ENCODE results near the gene CCDC174. TPM values are rescaled to one million over a fixed set of nuclear protein-coding genes. Genes with fewer than 3 reads are reported as not detected.

Gene CCDC174
- polyA plus RNA-seq, 2 of the 4 experiments (the other 2 are of a cell fraction), result 12.6 to 17.6 TPM

- no peaks in the 10 kb centered on the region for H3K9me3 ChIP-seq
- no peak overlapping the region for H3K4me3 ChIP-seq
- no peak overlapping the region for H3K4me2 ChIP-seq
- WGBS (ENCODE audit: missing lambda C conversion rate), result 91% methylated on average over 4 of the region's 4 CpGs
- FAIRE-seq (no peak), DNase-seq (ENCODE audit: low read depth in 1 of 2, low spot score in 1 of 2) (no peak), ATAC-seq (no peak)
- TF ChIP-seq RARB (CRISPR knock-in tag; IDR thresholded peaks at IDR 0.05), result no peak
- TF ChIP-seq BHLHE40 (IDR thresholded peaks at IDR 0.05; ENCODE audit: low read depth, low read length), result no peak
- TF ChIP-seq RAD21 (conservative IDR thresholded peaks at IDR 0.05 in 1 of 2, IDR thresholded peaks at IDR 0.05 in 1 of 2), result no peak
- no peak for TF ChIP-seq MAZ (IDR thresholded peaks at IDR 0.05; ENCODE audit: borderline replicate concordance, low read depth, low read length)
- no peak for TF ChIP-seq FOXS1 (CRISPR knock-in tag; IDR thresholded peaks at IDR 0.05)
- TF ChIP-seq CBX2 (IDR thresholded peaks at IDR 0.05; ENCODE audit: borderline replicate concordance, low read depth), result no peak
- no peak for TF ChIP-seq SMC3 (IDR thresholded peaks at IDR 0.05)
- TF ChIP-seq FOSL2 (IDR thresholded peaks at IDR 0.05), result no peak
- no peak for TF ChIP-seq FOSL2 (CRISPR knock-in tag; IDR thresholded peaks at IDR 0.05)
- TF ChIP-seq CEBPB (IDR thresholded peaks at IDR 0.05), result no peak
- no peak for TF ChIP-seq CBX8 (IDR thresholded peaks at IDR 0.05)
- no peak for TF ChIP-seq NFE2L2 (conservative IDR thresholded peaks at IDR 0.05; ENCODE audit: low read length)
- TF ChIP-seq RNF2 (IDR thresholded peaks at IDR 0.05; ENCODE audit: borderline replicate concordance, low read depth), result no peak
- TF ChIP-seq POLR2A (IDR thresholded peaks at IDR 0.05; ENCODE audit: low read length), result no peak
- TF ChIP-seq RFX5 (IDR thresholded peaks at IDR 0.05), result no peak
- no peak for TF ChIP-seq TFCP2L1 (CRISPR knock-in tag; IDR thresholded peaks at IDR 0.05)
- ChIA-PET CTCF (interaction anchor here (0.6 to 9.1 kb wide), 10 partner anchors 13 to 895 kb away, joined by 3 to 119 read pairs (median 6); partner anchors contain the start of gene CCDC174), POLR2A (interaction anchor here (0.7 kb wide), 1 partner anchor 64 kb away, joined by 6 read pairs; no protein-coding TSS in a partner anchor)
- no peak overlapping the region for H3K27ac ChIP-seq
- H3K4me1 ChIP-seq, result no peaks in the 10 kb centered on the region
Observed at GRCh38 chr3:14672588-14672987, 21.0 kb downstream of the CCDC174 start.

GRCh38 chr3:14674841-14675240, 23.3 kb downstream of the CCDC174 start, which contains the start of gene C3orf20:
C3orf20 (plus strand) TSS chr3:14675141; CDS start chr3:14682714, 7,573 bp downstream.
- ATAC-seq (no peak), DNase-seq (ENCODE audit: low read depth in 1 of 2, low spot score in 1 of 2) (no peak), FAIRE-seq (no peak)
- TF ChIP-seq HDAC2 (IDR thresholded peaks at IDR 0.05) (no peak), FOSB (CRISPR knock-in tag; IDR thresholded peaks at IDR 0.05) (no peak), GATA3 (IDR thresholded peaks at IDR 0.05; ENCODE audit: borderline replicate concordance) (no peak), ESRRA (IDR thresholded peaks at IDR 0.05; ENCODE audit: borderline replicate concordance, low read length) (no peak), CBX2 (IDR thresholded peaks at IDR 0.05; ENCODE audit: borderline replicate concordance, low read depth) (no peak), MAZ (IDR thresholded peaks at IDR 0.05; ENCODE audit: borderline replicate concordance, low read depth, low read length) (no peak), ZNF302 (CRISPR knock-in tag; IDR thresholded peaks at IDR 0.05) (no peak), KDM5A (IDR thresholded peaks at IDR 0.05) (no peak), HES2 (IDR thresholded peaks at IDR 0.05) (no peak), JUNB (IDR thresholded peaks at IDR 0.05) (no peak), CEBPB (IDR thresholded peaks at IDR 0.05) (no peak), SMC3 (IDR thresholded peaks at IDR 0.05) (no peak), EP300 (IDR thresholded peaks at IDR 0.05) (no peak), TP53 (CRISPR knock-in tag; IDR thresholded peaks at IDR 0.05) (no peak), MYC (IDR thresholded peaks at IDR 0.05; ENCODE audit: borderline replicate concordance, low read length) (no peak)
- TF ChIP-seq, protein P1, sequence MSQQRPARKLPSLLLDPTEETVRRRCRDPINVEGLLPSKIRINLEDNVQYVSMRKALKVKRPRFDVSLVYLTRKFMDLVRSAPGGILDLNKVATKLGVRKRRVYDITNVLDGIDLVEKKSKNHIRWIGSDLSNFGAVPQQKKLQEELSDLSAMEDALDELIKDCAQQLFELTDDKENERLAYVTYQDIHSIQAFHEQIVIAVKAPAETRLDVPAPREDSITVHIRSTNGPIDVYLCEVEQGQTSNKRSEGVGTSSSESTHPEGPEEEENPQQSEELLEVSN (IDR thresholded peaks at IDR 0.05; ENCODE audit: borderline replicate concordance, low read depth), result no peak
- TF ChIP-seq, protein P2, sequence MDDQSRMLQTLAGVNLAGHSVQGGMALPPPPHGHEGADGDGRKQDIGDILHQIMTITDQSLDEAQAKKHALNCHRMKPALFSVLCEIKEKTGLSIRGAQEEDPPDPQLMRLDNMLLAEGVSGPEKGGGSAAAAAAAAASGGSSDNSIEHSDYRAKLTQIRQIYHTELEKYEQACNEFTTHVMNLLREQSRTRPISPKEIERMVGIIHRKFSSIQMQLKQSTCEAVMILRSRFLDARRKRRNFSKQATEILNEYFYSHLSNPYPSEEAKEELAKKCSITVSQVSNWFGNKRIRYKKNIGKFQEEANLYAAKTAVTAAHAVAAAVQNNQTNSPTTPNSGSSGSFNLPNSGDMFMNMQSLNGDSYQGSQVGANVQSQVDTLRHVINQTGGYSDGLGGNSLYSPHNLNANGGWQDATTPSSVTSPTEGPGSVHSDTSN (IDR thresholded peaks at IDR 0.05), result no peak
- TF ChIP-seq, protein P3, sequence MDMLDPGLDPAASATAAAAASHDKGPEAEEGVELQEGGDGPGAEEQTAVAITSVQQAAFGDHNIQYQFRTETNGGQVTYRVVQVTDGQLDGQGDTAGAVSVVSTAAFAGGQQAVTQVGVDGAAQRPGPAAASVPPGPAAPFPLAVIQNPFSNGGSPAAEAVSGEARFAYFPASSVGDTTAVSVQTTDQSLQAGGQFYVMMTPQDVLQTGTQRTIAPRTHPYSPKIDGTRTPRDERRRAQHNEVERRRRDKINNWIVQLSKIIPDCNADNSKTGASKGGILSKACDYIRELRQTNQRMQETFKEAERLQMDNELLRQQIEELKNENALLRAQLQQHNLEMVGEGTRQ (IDR thresholded peaks at IDR 0.05), result no peak
- TF ChIP-seq, protein P4, sequence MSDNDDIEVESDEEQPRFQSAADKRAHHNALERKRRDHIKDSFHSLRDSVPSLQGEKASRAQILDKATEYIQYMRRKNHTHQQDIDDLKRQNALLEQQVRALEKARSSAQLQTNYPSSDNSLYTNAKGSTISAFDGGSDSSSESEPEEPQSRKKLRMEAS (IDR thresholded peaks at IDR 0.05), result no peak
- TF ChIP-seq, protein P5, sequence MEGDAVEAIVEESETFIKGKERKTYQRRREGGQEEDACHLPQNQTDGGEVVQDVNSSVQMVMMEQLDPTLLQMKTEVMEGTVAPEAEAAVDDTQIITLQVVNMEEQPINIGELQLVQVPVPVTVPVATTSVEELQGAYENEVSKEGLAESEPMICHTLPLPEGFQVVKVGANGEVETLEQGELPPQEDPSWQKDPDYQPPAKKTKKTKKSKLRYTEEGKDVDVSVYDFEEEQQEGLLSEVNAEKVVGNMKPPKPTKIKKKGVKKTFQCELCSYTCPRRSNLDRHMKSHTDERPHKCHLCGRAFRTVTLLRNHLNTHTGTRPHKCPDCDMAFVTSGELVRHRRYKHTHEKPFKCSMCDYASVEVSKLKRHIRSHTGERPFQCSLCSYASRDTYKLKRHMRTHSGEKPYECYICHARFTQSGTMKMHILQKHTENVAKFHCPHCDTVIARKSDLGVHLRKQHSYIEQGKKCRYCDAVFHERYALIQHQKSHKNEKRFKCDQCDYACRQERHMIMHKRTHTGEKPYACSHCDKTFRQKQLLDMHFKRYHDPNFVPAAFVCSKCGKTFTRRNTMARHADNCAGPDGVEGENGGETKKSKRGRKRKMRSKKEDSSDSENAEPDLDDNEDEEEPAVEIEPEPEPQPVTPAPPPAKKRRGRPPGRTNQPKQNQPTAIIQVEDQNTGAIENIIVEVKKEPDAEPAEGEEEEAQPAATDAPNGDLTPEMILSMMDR (IDR thresholded peaks at IDR 0.05), result no peak
- 75% methylated on average over 7 of the region's 7 CpGs for WGBS (ENCODE audit: missing lambda C conversion rate)
- ChIA-PET CTCF (interaction anchor here (1.2 to 9.1 kb wide), 5 partner anchors 10 to 252 kb away, joined by 3 to 119 read pairs (median 16); no protein-coding TSS in a partner anchor), POLR2A (no interaction called here)
- no peaks in the 10 kb centered on the region for H3K4me1 ChIP-seq
- H3K27ac ChIP-seq, result no peak within 1 kb of the TSS
- H3K9me3 ChIP-seq, result peaks cover 4% of the 10 kb centered on the region; the same call in 1 of the 3 replicates
- H3K4me3 ChIP-seq, result no peak within 1 kb of the TSS
- no peak within 1 kb of the TSS for H3K4me2 ChIP-seq

All from A549 (cell line).